Right lobe of liver (tissue), 4 donors: Measurements from ENCODE around the gene ZNF441.
"Not testable (repeated sequence)": the region's sequence is repeated elsewhere in the genome, so short reads cannot be mapped to it uniquely, and the experiment has no call there.

Experiments used
- CTCF ChIP-seq, 4 donors: fragments of 200-600 bp in 3 of 4; fragments of 450-650 bp in 1 of 4; IDR thresholded peaks; one replicate each; pipeline versions ENCODE4 v1.5.1 to v1.8.0; 2016 to 2022; ENCODE audit warnings: antibody characterized with exemption in 4 of 4, mild to moderate bottlenecking in 2 of 4
- POLR2A ChIP-seq: fragments of 450-650 bp; IDR thresholded peaks from one replicate; pipeline ENCODE4 v1.6.1; 2017; ENCODE audit warnings: antibody characterized with exemption, mild to moderate bottlenecking
- donor health status: DM: no; HTN: no; CAD: no.
- donor health status: DM: no; HTN: no; CAD: no.
- donor health status: DM: no; HTN: yes; CAD: no.

GRCh38 chr19:11828957-11829876, 62.4 kb downstream of the ZNF441 start:
- TF ChIP-seq CTCF (IDR thresholded peaks at IDR 0.05); POLR2A: not testable (repeated sequence)
